ENCODE measurements around the gene STEAP1.

STEAP1 gene

DNA sequence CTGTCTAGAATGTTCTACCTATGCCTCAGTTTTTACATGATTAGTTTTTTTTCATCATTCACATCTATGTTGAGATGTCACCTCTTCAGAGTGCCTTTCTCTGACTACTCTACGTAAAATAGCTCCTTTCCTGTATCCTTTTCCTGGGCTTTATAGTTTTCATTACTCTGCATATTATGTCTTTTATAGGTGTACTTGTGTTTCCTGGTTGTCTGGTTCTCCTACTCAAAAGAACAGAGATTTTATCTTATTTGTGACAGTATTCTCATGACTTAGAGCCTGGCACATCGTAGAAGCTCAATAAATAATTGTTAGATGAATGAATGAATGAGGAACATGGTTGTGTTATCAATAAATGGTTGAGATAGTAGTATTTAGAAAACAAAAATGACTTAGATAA lies 17.9 kb downstream of the STEAP1 start:
- H3K36me3 ChIP-seq (ENCODE audit: insufficient read depth, insufficient read length, low read length), result no peaks in the 10 kb centered on the region
- no peaks in the 10 kb centered on the region for H3K27me3 ChIP-seq (ENCODE audit: insufficient read depth, insufficient read length)
- H3K4me3 ChIP-seq (ENCODE audit: insufficient read length, low read depth), result no peak overlapping the region
- H3K9me3 ChIP-seq (ENCODE audit: insufficient read depth, low read length), result peaks cover 15% of the 10 kb centered on the region; the same call in 1 of the 2 replicates
- H3K9ac ChIP-seq (ENCODE audit: insufficient read length, low read depth), result no peak overlapping the region
- DNase-seq (ENCODE audit: low read depth, low spot score), result no peak
- TF ChIP-seq YY1 (IDR thresholded peaks at IDR 0.05; ENCODE audit: insufficient read depth, insufficient read length) (no peak), SUZ12 (IDR thresholded peaks at IDR 0.05; ENCODE audit: extremely low read depth, insufficient read depth, insufficient read length) (no peak), ZNF274 (IDR thresholded peaks at IDR 0.05; ENCODE audit: low read depth, low read length) (no peak)
- H3K4me1 ChIP-seq (ENCODE audit: insufficient read depth, insufficient read length), result no peaks in the 10 kb centered on the region

DNA sequence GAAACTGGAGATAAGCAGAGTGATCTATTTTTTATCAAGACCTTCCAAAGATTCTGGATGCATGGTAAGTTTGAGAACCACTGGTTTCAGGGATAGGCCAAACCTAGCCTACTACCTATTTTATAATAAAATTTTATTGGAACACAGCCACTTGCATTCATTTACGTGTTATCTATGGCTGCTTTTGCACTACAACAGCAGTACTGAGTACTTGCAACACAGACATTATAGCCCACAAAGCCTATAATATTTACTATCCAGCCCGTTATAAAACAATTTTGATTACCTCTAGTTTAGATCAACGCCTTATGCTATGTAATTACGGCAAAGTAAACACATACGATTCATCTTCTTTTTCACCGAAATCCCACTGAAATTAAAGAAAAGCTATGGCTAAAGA lies 18.4 kb downstream of the STEAP1 start:
- peaks cover 15% of the 10 kb centered on the region; the same call in 1 of the 2 replicates for H3K9me3 ChIP-seq (ENCODE audit: insufficient read depth, low read length)
- H3K27me3 ChIP-seq (ENCODE audit: insufficient read depth, insufficient read length), result no peaks in the 10 kb centered on the region
- no peaks in the 10 kb centered on the region for H3K4me1 ChIP-seq (ENCODE audit: insufficient read depth, insufficient read length)
- no peaks in the 10 kb centered on the region for H3K36me3 ChIP-seq (ENCODE audit: insufficient read depth, insufficient read length, low read length)
- DNase-seq (ENCODE audit: low read depth, low spot score), result no peak
- H3K4me3 ChIP-seq (ENCODE audit: insufficient read length, low read depth), result no peak overlapping the region
- no peak for TF ChIP-seq YY1 (IDR thresholded peaks at IDR 0.05; ENCODE audit: insufficient read depth, insufficient read length)
- TF ChIP-seq ZNF274 (IDR thresholded peaks at IDR 0.05; ENCODE audit: low read depth, low read length), result no peak
- no peak for TF ChIP-seq SUZ12 (IDR thresholded peaks at IDR 0.05; ENCODE audit: extremely low read depth, insufficient read depth, insufficient read length)
- no peak overlapping the region for H3K9ac ChIP-seq (ENCODE audit: insufficient read length, low read depth)

DNA sequence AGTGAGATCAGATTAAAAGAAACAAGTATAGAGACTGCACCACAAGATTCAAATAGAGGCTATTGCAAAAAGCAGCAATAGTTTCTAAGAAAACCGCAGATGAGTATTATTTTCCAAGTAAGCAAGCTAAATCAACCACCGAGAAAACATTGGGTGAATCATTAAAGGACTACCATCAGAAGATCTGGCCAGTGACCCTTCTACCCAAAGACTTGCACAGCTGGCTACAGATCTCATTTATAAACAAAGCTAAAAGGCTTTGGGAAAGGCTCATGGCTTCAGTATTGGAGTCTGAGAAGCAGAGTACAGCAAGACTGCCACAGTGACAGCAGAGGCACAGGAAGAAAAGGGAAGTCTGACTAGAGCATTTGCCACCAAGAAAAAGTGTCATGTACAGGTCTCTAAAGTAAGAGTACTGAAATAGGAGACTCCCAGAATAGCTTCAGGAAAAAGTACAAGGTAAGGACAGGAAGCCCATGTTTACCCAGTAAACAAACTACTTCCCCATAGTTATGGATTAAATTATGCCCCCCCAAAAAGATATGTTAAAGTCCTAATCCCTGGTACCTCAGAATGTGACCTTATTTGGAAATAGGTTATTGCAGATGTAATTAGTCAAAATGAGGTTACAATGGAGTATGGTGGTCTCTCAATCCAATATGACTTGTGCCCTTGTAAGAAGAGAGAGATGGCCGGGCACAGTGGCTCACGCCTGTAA lies 19.0 kb downstream of the STEAP1 start:
- no peak for DNase-seq (ENCODE audit: low read depth, low spot score)
- peaks cover 15% of the 10 kb centered on the region; the same call in 1 of the 2 replicates for H3K9me3 ChIP-seq (ENCODE audit: insufficient read depth, low read length)
- no peaks in the 10 kb centered on the region for H3K36me3 ChIP-seq (ENCODE audit: insufficient read depth, insufficient read length, low read length)
- TF ChIP-seq YY1 (IDR thresholded peaks at IDR 0.05; ENCODE audit: insufficient read depth, insufficient read length) (no peak), SUZ12 (IDR thresholded peaks at IDR 0.05; ENCODE audit: extremely low read depth, insufficient read depth, insufficient read length) (no peak), ZNF274 (IDR thresholded peaks at IDR 0.05; ENCODE audit: low read depth, low read length) (no peak)
- no peaks in the 10 kb centered on the region for H3K27me3 ChIP-seq (ENCODE audit: insufficient read depth, insufficient read length)
- no peaks in the 10 kb centered on the region for H3K4me1 ChIP-seq (ENCODE audit: insufficient read depth, insufficient read length)
- no peak overlapping the region for H3K9ac ChIP-seq (ENCODE audit: insufficient read length, low read depth)
- H3K4me3 ChIP-seq (ENCODE audit: insufficient read length, low read depth), result no peak overlapping the region

DNA sequence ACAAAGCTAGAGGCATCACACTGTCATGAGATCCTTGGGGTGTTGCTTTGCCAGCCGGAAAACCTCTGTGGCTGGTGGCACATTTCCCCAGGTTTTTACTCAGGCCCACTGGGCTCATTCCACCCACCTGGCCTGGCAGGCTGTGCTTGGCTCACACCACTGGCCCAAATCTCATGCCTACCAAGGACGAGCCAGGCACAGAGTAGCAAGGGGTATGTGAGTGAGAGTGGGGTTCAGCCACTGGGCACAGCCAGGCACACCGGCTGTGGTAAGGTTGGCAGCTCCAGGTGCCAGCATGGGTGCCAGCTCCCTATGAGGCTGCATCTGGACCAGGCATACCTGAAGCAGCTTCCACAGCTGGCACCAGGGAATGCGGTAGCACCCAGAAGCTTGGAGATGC lies 21.4 kb downstream of the STEAP1 start:
- no peak for DNase-seq (ENCODE audit: low read depth, low spot score)

DNA sequence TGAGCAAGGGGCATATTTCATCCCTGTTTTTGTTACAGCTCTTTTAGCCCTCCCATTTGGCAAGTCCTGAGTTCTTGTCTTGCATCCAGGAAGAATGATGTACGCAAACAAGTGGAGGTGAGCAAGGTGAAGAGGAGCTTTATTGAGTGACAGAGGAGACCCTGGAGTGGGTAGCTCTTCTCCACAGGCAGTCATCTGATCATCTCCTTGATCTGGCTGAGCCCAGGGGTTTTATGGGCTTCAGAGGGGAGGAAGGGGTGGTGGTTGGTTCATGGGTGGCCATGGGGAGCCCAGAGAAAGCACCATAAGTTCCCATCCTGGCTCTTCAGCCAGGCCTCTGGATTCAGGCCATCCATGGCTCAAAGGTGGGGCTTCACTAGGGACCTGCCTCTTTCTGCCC lies 21.9 kb downstream of the STEAP1 start:
- TF ChIP-seq ZNF274 (IDR thresholded peaks at IDR 0.05; ENCODE audit: low read depth, low read length), result no peak
- no peak for TF ChIP-seq YY1 (IDR thresholded peaks at IDR 0.05; ENCODE audit: insufficient read depth, insufficient read length)
- TF ChIP-seq SUZ12 (IDR thresholded peaks at IDR 0.05; ENCODE audit: extremely low read depth, insufficient read depth, insufficient read length), result no peak
- no peak overlapping the region for H3K9ac ChIP-seq (ENCODE audit: insufficient read length, low read depth)
- H3K4me1 ChIP-seq (ENCODE audit: insufficient read depth, insufficient read length), result no peaks in the 10 kb centered on the region
- no peaks in the 10 kb centered on the region for H3K36me3 ChIP-seq (ENCODE audit: insufficient read depth, insufficient read length, low read length)
- no peak for DNase-seq (ENCODE audit: low read depth, low spot score)
- peaks cover 15% of the 10 kb centered on the region; the same call in 1 of the 2 replicates for H3K9me3 ChIP-seq (ENCODE audit: insufficient read depth, low read length)
- no peaks in the 10 kb centered on the region for H3K27me3 ChIP-seq (ENCODE audit: insufficient read depth, insufficient read length)
- no peak overlapping the region for H3K4me3 ChIP-seq (ENCODE audit: insufficient read length, low read depth)

More for the DNA sequence above, 21.4 kb downstream of the STEAP1 start:
- Histone ChIP-seq H3K9ac (ENCODE audit: insufficient read length, low read depth) (no peak overlapping the region), H3K4me1 (ENCODE audit: insufficient read depth, insufficient read length) (no peaks in the 10 kb centered on the region), H3K9me3 (ENCODE audit: insufficient read depth, low read length) (peaks cover 15% of the 10 kb centered on the region; the same call in 1 of the 2 replicates), H3K36me3 (ENCODE audit: insufficient read depth, insufficient read length, low read length) (no peaks in the 10 kb centered on the region), H3K27me3 (ENCODE audit: insufficient read depth, insufficient read length) (no peaks in the 10 kb centered on the region), H3K4me3 (ENCODE audit: insufficient read length, low read depth) (no peak overlapping the region)
- TF ChIP-seq YY1 (IDR thresholded peaks at IDR 0.05; ENCODE audit: insufficient read depth, insufficient read length), result no peak

DNA sequence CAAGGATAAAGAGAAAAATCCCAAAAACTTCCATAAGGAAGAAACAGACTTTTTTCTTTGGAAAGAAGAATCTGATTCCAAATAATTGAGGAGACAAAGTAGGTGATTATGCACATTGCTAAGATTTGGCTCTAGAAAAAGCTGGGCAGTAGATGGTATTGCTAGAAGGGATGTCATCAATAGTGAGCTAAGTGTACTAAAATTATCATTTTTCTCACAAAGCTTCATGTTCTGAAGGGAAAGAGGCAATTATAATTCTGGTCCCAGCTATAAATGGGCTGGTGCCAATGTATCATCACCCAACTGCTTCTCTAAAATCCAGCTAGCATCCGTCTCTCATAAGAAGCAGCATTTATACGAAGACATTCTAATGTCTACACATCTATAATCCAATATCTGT lies 23.9 kb downstream of the STEAP1 start:
- H3K9me3 ChIP-seq (ENCODE audit: insufficient read depth, low read length), result peaks cover 15% of the 10 kb centered on the region; the same call in 1 of the 2 replicates
- no peaks in the 10 kb centered on the region for H3K36me3 ChIP-seq (ENCODE audit: insufficient read depth, insufficient read length, low read length)
- H3K4me1 ChIP-seq (ENCODE audit: insufficient read depth, insufficient read length), result no peaks in the 10 kb centered on the region
- TF ChIP-seq SUZ12 (IDR thresholded peaks at IDR 0.05; ENCODE audit: extremely low read depth, insufficient read depth, insufficient read length) (no peak), ZNF274 (IDR thresholded peaks at IDR 0.05; ENCODE audit: low read depth, low read length) (no peak), YY1 (IDR thresholded peaks at IDR 0.05; ENCODE audit: insufficient read depth, insufficient read length) (no peak)
- H3K4me3 ChIP-seq (ENCODE audit: insufficient read length, low read depth), result no peak overlapping the region
- no peak overlapping the region for H3K9ac ChIP-seq (ENCODE audit: insufficient read length, low read depth)
- H3K27me3 ChIP-seq (ENCODE audit: insufficient read depth, insufficient read length), result no peaks in the 10 kb centered on the region
- DNase-seq (ENCODE audit: low read depth, low spot score), result no peak

DNA sequence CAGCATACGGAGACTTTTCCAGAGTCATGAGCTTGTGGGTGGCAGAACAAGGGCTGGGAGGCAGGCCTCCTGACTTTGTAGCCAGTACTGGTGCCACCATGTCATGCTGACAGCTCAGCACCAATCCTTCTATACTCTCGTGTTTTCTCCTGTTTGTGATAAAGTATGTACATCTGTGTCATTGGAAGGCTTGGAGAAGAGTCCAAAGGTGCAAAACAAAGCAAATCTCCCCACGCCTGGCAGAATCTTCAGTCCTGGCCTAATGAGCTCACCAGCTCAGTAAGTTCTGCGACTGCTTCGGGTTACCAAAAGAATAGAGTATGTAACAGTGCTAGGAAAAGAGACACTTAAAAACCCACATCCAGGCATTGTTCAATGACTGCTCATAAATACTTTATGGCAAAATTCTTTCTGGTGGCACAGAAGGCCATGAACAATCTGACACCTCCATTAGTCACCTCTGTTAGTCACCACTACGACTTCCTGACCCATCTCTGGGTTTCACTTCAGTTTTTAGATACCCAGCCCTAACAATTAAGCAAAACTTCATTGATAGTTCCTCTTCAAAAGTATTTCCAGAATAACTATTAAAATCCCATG lies 24.5 kb downstream of the STEAP1 start:
- no peaks in the 10 kb centered on the region for H3K27me3 ChIP-seq (ENCODE audit: insufficient read depth, insufficient read length)
- H3K36me3 ChIP-seq (ENCODE audit: insufficient read depth, insufficient read length, low read length), result no peaks in the 10 kb centered on the region
- H3K9ac ChIP-seq (ENCODE audit: insufficient read length, low read depth), result no peak overlapping the region
- H3K9me3 ChIP-seq (ENCODE audit: insufficient read depth, low read length), result peaks cover 15% of the 10 kb centered on the region; the same call in 1 of the 2 replicates
- DNase-seq (ENCODE audit: low read depth, low spot score), result no peak
- TF ChIP-seq SUZ12 (IDR thresholded peaks at IDR 0.05; ENCODE audit: extremely low read depth, insufficient read depth, insufficient read length) (no peak), YY1 (IDR thresholded peaks at IDR 0.05; ENCODE audit: insufficient read depth, insufficient read length) (no peak), ZNF274 (IDR thresholded peaks at IDR 0.05; ENCODE audit: low read depth, low read length) (no peak)
- H3K4me3 ChIP-seq (ENCODE audit: insufficient read length, low read depth), result no peak overlapping the region
- H3K4me1 ChIP-seq (ENCODE audit: insufficient read depth, insufficient read length), result no peaks in the 10 kb centered on the region
